ENCODE results near the gene MGARP. TPM values are rescaled to one million over a fixed set of nuclear protein-coding genes. Genes with fewer than 3 reads are reported as not detected.
"Not testable (repeated sequence)": the region's sequence is repeated elsewhere in the genome, so short reads cannot be mapped to it uniquely, and the experiment has no call there.

MGARP gene
- total RNA-seq, 1 experiment from 2014 or later = 2.3 TPM

DNA sequence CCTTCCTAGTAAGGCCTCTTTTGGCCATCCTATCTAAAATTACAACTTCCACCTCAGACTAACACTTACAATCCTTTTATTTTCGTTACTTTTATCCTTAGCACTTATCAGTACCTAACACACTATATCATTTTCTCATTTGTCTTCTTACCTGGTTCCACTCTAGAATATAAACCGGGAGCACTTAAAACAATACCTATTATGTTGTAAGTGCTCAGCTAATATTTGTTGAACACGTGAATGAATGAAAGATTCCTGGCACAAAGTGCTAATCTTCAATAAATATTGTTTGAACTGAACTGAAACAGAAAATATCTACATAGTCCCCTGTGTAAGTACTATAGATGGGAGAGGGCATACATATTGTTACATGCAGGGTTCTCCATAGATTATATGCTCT lies 14.4 kb downstream of the MGARP start:
- ChIA-PET POLR2A (no interaction called here), CTCF (no interaction called here)
- peaks cover 3% of the 10 kb centered on the region for H3K4me1 ChIP-seq (ENCODE audit: control insufficient read depth, insufficient read depth, low read length)
- H3K27me3 ChIP-seq (ENCODE audit: control insufficient read depth, insufficient read depth, low read length) = no peaks in the 10 kb centered on the region
- TF ChIP-seq SIN3A (IDR thresholded peaks at IDR 0.05; ENCODE audit: borderline replicate concordance, insufficient read depth, low read depth, low read length) = no peak
- TF ChIP-seq TCF7L2 (IDR thresholded peaks at IDR 0.05; ENCODE audit: low read depth, low read length) = no peak
- TF ChIP-seq REST (IDR thresholded peaks at IDR 0.05; ENCODE audit: insufficient read depth in 1 of 2, low read depth in 2 of 2, low read length in 1 of 2) = no peak
- TF ChIP-seq, protein P1, sequence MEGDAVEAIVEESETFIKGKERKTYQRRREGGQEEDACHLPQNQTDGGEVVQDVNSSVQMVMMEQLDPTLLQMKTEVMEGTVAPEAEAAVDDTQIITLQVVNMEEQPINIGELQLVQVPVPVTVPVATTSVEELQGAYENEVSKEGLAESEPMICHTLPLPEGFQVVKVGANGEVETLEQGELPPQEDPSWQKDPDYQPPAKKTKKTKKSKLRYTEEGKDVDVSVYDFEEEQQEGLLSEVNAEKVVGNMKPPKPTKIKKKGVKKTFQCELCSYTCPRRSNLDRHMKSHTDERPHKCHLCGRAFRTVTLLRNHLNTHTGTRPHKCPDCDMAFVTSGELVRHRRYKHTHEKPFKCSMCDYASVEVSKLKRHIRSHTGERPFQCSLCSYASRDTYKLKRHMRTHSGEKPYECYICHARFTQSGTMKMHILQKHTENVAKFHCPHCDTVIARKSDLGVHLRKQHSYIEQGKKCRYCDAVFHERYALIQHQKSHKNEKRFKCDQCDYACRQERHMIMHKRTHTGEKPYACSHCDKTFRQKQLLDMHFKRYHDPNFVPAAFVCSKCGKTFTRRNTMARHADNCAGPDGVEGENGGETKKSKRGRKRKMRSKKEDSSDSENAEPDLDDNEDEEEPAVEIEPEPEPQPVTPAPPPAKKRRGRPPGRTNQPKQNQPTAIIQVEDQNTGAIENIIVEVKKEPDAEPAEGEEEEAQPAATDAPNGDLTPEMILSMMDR (IDR thresholded peaks at IDR 0.05) = no peak
- no peak for TF ChIP-seq POLR2AphosphoS5 (IDR thresholded peaks at IDR 0.05; ENCODE audit: low read depth, low read length)
- intact Hi-C loops (cut with micrococcal nuclease; ENCODE audit: unreplicated experiment) (no loop called here), in situ Hi-C loops (cut with HindIII; ENCODE audit: low pct_unique_long_range_greater_than_20kb, low sequenced_read_pairs) (no loop called here)
- no TSS peak for BruUV-seq (replicated peaks)
- ATAC-seq (no peak), DNase-seq (ENCODE audit: low read depth, low spot score) (no peak)
- no peak overlapping the region for H3K4me3 ChIP-seq (ENCODE audit: low read depth in 2 of 2, low read length in 2 of 2)
- H3K36me3 ChIP-seq (ENCODE audit: control insufficient read depth, insufficient read depth, low read length) = no peaks in the 10 kb centered on the region
- no peaks in the 10 kb centered on the region for H3K9me3 ChIP-seq (ENCODE audit: control insufficient read depth, insufficient read depth, low read depth, low read length)
- no peak overlapping the region for H3K27ac ChIP-seq (ENCODE audit: low read length)

- ATAC-seq = no peak
- no peak for DNase-seq (ENCODE audit: low read depth, low spot score)
- BruUV-seq (replicated peaks) = no TSS peak
- intact Hi-C loops (cut with micrococcal nuclease; ENCODE audit: unreplicated experiment) (no loop called here), in situ Hi-C loops (cut with HindIII; ENCODE audit: low pct_unique_long_range_greater_than_20kb, low sequenced_read_pairs) (no loop called here)
- Histone ChIP-seq H3K4me3 (ENCODE audit: low read depth in 2 of 2, low read length in 2 of 2) (no peak overlapping the region), H3K27me3 (ENCODE audit: control insufficient read depth, insufficient read depth, low read length) (no peaks in the 10 kb centered on the region), H3K4me1 (ENCODE audit: control insufficient read depth, insufficient read depth, low read length) (no peaks in the 10 kb centered on the region), H3K27ac (ENCODE audit: low read length) (no peak overlapping the region), H3K9me3 (ENCODE audit: control insufficient read depth, insufficient read depth, low read depth, low read length) (no peaks in the 10 kb centered on the region), H3K36me3 (ENCODE audit: control insufficient read depth, insufficient read depth, low read length) (no peaks in the 10 kb centered on the region)
- POLR2A ChIA-PET = no interaction called here
- TF ChIP-seq SIN3A (IDR thresholded peaks at IDR 0.05; ENCODE audit: borderline replicate concordance, insufficient read depth, low read depth, low read length) = no peak
- TF ChIP-seq POLR2AphosphoS5 (IDR thresholded peaks at IDR 0.05; ENCODE audit: low read depth, low read length) = no peak
- TF ChIP-seq REST (IDR thresholded peaks at IDR 0.05; ENCODE audit: insufficient read depth in 1 of 2, low read depth in 2 of 2, low read length in 1 of 2) = no peak
- TF ChIP-seq TCF7L2 (IDR thresholded peaks at IDR 0.05; ENCODE audit: low read depth, low read length) = no peak
- TF ChIP-seq, protein P1 (IDR thresholded peaks at IDR 0.05) = no peak
- CTCF ChIA-PET = no interaction called here
Measured at GRCh38 chr4:139256349-139256748, 23.7 kb downstream of the MGARP start.

GRCh38 chr4:139255581-139255980 lies 24.4 kb downstream of the MGARP start:
- in situ Hi-C loops (cut with HindIII; ENCODE audit: low pct_unique_long_range_greater_than_20kb, low sequenced_read_pairs); POLR2A ChIA-PET; H3K9me3 ChIP-seq (ENCODE audit: control insufficient read depth, insufficient read depth, low read depth, low read length); H3K27me3 ChIP-seq (ENCODE audit: control insufficient read depth, insufficient read depth, low read length); DNase-seq (ENCODE audit: low read depth, low spot score); H3K27ac ChIP-seq (ENCODE audit: low read length); H3K36me3 ChIP-seq (ENCODE audit: control insufficient read depth, insufficient read depth, low read length); H3K4me1 ChIP-seq (ENCODE audit: control insufficient read depth, insufficient read depth, low read length); ATAC-seq; BruUV-seq (replicated peaks); intact Hi-C loops (cut with micrococcal nuclease; ENCODE audit: unreplicated experiment); H3K4me3 ChIP-seq (ENCODE audit: low read depth in 2 of 2, low read length in 2 of 2); CTCF ChIA-PET: not testable (repeated sequence)
